AG10803 (cell line): Measurements from ENCODE around the gene SGO2.

ENCODE experiments used
- DNase-seq: peaks from one replicate; pipeline ENCODE4 v3.0.0; 2010; ENCODE audit warnings: low read depth
- H3K4me3 ChIP-seq: 2 replicates; pipeline ENCODE4 v1.5.1; 2011; ENCODE audit warnings: mild to moderate bottlenecking, low read length, control low read depth
- CTCF ChIP-seq: conservative IDR thresholded peaks from 2 replicates; pipeline ENCODE4 v1.5.1; 2011; ENCODE audit warnings: mild to moderate bottlenecking, low read length, control low read depth, inconsistent platforms

Gene SGO2

GRCh38 chr2:200525882-200526651 is at the start of gene SGO2:
TSS of gene SGO2 (plus strand) at chr2:200526207. CDS start at chr2:200532976, 6,769 bp downstream.
- H3K4me3 ChIP-seq, result peak within 1 kb of the TSS; percentile 92
- peak; percentile 90 for DNase-seq
- peak; percentile 13; the same call in 1 of the 2 replicates for TF ChIP-seq CTCF

- DNase-seq, result no peak
- H3K4me3 ChIP-seq, result no peak overlapping the region
- no peak for TF ChIP-seq CTCF
Measured at GRCh38 chr2:200476836-200477235, 49.2 kb upstream of the SGO2 start.

GRCh38 chr2:200477667-200478131 is 48.3 kb upstream of the SGO2 start:
- H3K4me3 ChIP-seq, result no peak overlapping the region
- DNase-seq, result no peak
- no peak for TF ChIP-seq CTCF

GRCh38 chr2:200479692-200480265 is 46.2 kb upstream of the SGO2 start:
- no peak overlapping the region for H3K4me3 ChIP-seq
- no peak for TF ChIP-seq CTCF
- peak; percentile 79 for DNase-seq

GRCh38 chr2:200482194-200482593 is 43.8 kb upstream of the SGO2 start:
- H3K4me3 ChIP-seq, result no peak overlapping the region
- DNase-seq, result no peak
- no peak for TF ChIP-seq CTCF

GRCh38 chr2:200483729-200484198 is 42.2 kb upstream of the SGO2 start:
- H3K4me3 ChIP-seq, result no peak overlapping the region
- no peak for DNase-seq

More at GRCh38 chr2:200483729-200484198, 42.2 kb upstream of the SGO2 start:
- TF ChIP-seq CTCF, result peak; percentile 37
